WERI-Rb-1 (cell line): ENCODE data around the gene LRTM1.

ENCODE experiments used
- DNase-seq: peaks from one replicate; pipeline ENCODE4 v3.0.0-alpha.2; 2020
- H3K27ac ChIP-seq: fragments of 250-450 bp; sonication (Bioruptor Pico); 2 replicates; pipeline ENCODE4 v1.5.1; 2020; ENCODE audit warnings: mild to moderate bottlenecking, moderate library complexity
- H3K27me3 ChIP-seq: fragments of 250-450 bp; sonication (Bioruptor Pico); 2 replicates; pipeline ENCODE4 v1.5.1; 2021; ENCODE audit warnings: mild to moderate bottlenecking, low read depth, moderate library complexity; ENCODE audit not compliant: insufficient read depth, severe bottlenecking
- H3K36me3 ChIP-seq: fragments of 250-450 bp; sonication (Bioruptor Pico); 2 replicates; pipeline ENCODE4 v1.5.1; 2020; ENCODE audit warnings: mild to moderate bottlenecking, moderate library complexity
- H3K4me3 ChIP-seq: 2 replicates; pipeline ENCODE4 v1.5.1; 2011; ENCODE audit warnings: low read depth, mild to moderate bottlenecking, control low read depth, low read length
- H3K9me3 ChIP-seq: fragments of 250-450 bp; sonication (Bioruptor Pico); 2 replicates; pipeline ENCODE4 v1.5.1; 2021; ENCODE audit warnings: mild to moderate bottlenecking, moderate library complexity; ENCODE audit not compliant: severe bottlenecking
- CTCF ChIP-seq: IDR thresholded peaks from 2 replicates; pipeline ENCODE4 v1.5.1; 2011; ENCODE audit warnings: low read depth, mild to moderate bottlenecking, control low read depth, inconsistent platforms, low read length

LRTM1 gene

GRCh38 chr3:54914180-54914579, 13.7 kb downstream of the LRTM1 start:
- Histone ChIP-seq H3K36me3 (no peaks in the 10 kb centered on the region), H3K27ac (no peak overlapping the region), H3K27me3 (no peaks in the 10 kb centered on the region), H3K4me3 (no peak overlapping the region), H3K9me3 (peaks cover 7% of the 10 kb centered on the region)
- DNase-seq: no peak
- no peak for TF ChIP-seq CTCF

GRCh38 chr3:54909191-54909590, 18.7 kb downstream of the LRTM1 start:
- Histone ChIP-seq H3K36me3 (no peaks in the 10 kb centered on the region), H3K4me3 (no peak overlapping the region), H3K27me3 (no peaks in the 10 kb centered on the region), H3K9me3 (peaks cover 7% of the 10 kb centered on the region), H3K27ac (peak overlapping the region; percentile 49)
- TF ChIP-seq CTCF: no peak
- DNase-seq: peak; percentile 41

DNA sequence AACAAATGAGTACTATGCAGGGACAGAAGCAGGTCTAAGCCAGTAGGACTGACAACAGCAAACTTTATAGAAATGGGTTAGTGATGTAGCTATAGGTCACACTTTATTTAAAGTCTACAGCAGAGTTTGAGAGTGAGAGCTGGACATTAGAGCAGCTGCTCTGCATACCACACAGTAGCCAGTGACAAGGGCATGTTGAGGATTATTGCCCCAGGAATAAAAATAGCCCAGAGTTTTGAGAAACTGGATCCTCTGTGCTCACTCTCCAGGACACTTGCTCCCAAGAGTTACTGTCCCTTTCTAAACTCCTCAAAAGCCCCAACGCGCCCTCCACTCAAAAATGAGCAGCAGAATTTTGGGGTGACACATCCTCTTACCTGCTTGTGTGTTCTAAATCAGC, 21.1 kb downstream of the LRTM1 start:
- H3K27me3 ChIP-seq: no peaks in the 10 kb centered on the region
- H3K27ac ChIP-seq: no peak overlapping the region
- H3K4me3 ChIP-seq: no peak overlapping the region
- no peak for DNase-seq
- no peak for TF ChIP-seq CTCF
- H3K36me3 ChIP-seq: no peaks in the 10 kb centered on the region
- H3K9me3 ChIP-seq: peaks cover 5% of the 10 kb centered on the region

DNA sequence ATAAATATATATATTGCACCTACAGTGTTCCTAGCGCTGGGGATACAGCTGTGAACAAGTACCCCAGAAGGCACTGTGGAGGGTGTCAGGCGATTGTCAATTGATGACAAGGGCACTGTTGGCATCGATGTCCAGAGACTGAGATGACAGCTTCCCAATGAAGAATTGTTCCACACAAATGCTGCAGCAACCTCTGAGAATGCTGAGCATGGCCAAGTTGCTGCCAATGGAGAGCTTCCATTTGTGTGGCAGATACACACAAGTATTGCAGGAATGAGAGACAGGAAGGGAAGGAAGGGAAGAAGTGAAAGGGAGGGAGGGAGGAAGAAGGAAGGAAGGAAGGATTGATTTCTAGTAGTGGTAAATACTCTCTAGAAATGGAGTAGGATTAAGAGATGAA, 21.9 kb downstream of the LRTM1 start:
- Histone ChIP-seq H3K36me3 (no peaks in the 10 kb centered on the region), H3K4me3 (no peak overlapping the region), H3K27ac (no peak overlapping the region), H3K9me3 (peaks cover 2% of the 10 kb centered on the region), H3K27me3 (no peaks in the 10 kb centered on the region)
- no peak for DNase-seq
- no peak for TF ChIP-seq CTCF

GRCh38 chr3:54905261-54905888, 22.5 kb downstream of the LRTM1 start:
- no peak overlapping the region for H3K4me3 ChIP-seq
- no peak for TF ChIP-seq CTCF
- H3K27ac ChIP-seq: no peak overlapping the region
- peaks cover 2% of the 10 kb centered on the region for H3K9me3 ChIP-seq
- H3K27me3 ChIP-seq: no peaks in the 10 kb centered on the region
- H3K36me3 ChIP-seq: no peaks in the 10 kb centered on the region
- DNase-seq: no peak
